GM18907 (cell line): Measurements from ENCODE around the gene FGF18.
"Not testable (repeated sequence)": the region's sequence is repeated elsewhere in the genome, so short reads cannot be mapped to it uniquely, and the experiment has no call there.

Experiments
- ATAC-seq: cut with Tn5 transposase; IDR thresholded peaks from one replicate; pipeline ENCODE4 v1.9.1; 2021; ENCODE audit warnings: mild to moderate bottlenecking, moderate library complexity; ENCODE audit not compliant: unreplicated experiment

Gene FGF18

GRCh38 chr5:171418982-171419687 is at the start of gene FGF18:
Gene FGF18 (plus strand): TSS chr5:171419647. CDS start chr5:171420200, 553 bp downstream.
- ATAC-seq = peak; percentile 48

GRCh38 chr5:171369898-171370297 is 49.5 kb upstream of the FGF18 start:
- no peak for ATAC-seq

- ATAC-seq = not testable (repeated sequence)
Measured at GRCh38 chr5:171370881-171371280, 48.6 kb upstream of the FGF18 start.

- ATAC-seq = no peak
Measured at GRCh38 chr5:171371326-171371725, 48.1 kb upstream of the FGF18 start.

- no peak for ATAC-seq
Measured at GRCh38 chr5:171379961-171380360, 39.5 kb upstream of the FGF18 start.

GRCh38 chr5:171384416-171384815 is 35.0 kb upstream of the FGF18 start:
- not testable (repeated sequence) for ATAC-seq

GRCh38 chr5:171384999-171385398 is 34.4 kb upstream of the FGF18 start:
- not testable (repeated sequence) for ATAC-seq

GRCh38 chr5:171386006-171386671 is 33.3 kb upstream of the FGF18 start:
- no peak for ATAC-seq

- ATAC-seq = peak; percentile 2
Measured at GRCh38 chr5:171386861-171387344, 32.5 kb upstream of the FGF18 start.

GRCh38 chr5:171387345-171387969 is 32.0 kb upstream of the FGF18 start, which contains the start of gene NPM1:
Gene NPM1 (plus strand): TSS chr5:171387849. CDS start chr5:171387949, 100 bp downstream.
- ATAC-seq = peak; percentile 82

GRCh38 chr5:171387970-171388815 is 31.3 kb upstream of the FGF18 start:
- ATAC-seq = peak; percentile 40

GRCh38 chr5:171388816-171389168 is 30.7 kb upstream of the FGF18 start:
- ATAC-seq = no peak

GRCh38 chr5:171390883-171391677 is 28.4 kb upstream of the FGF18 start:
- no peak for ATAC-seq

GRCh38 chr5:171391996-171392577 is 27.4 kb upstream of the FGF18 start:
- no peak for ATAC-seq

- ATAC-seq = no peak
Measured at GRCh38 chr5:171392585-171393159, 26.8 kb upstream of the FGF18 start.

GRCh38 chr5:171395042-171395441 is 24.4 kb upstream of the FGF18 start:
- no peak for ATAC-seq

- not testable (repeated sequence) for ATAC-seq
Measured at GRCh38 chr5:171396583-171396982, 22.9 kb upstream of the FGF18 start.

- no peak for ATAC-seq
Measured at GRCh38 chr5:171397190-171397589, 22.3 kb upstream of the FGF18 start.

- no peak for ATAC-seq
Measured at GRCh38 chr5:171397599-171397998, 21.8 kb upstream of the FGF18 start.
